Gastrocnemius medialis (tissue), 4 donors: ENCODE measurements around the gene FHOD3.

Source experiments
- POLR2A ChIP-seq, 2 donors: fragments of 450-650 bp; IDR thresholded peaks; one replicate each; pipeline ENCODE4 v1.6.1; 2017; ENCODE audit warnings: antibody characterized with exemption in 2 of 2, mild to moderate bottlenecking in 2 of 2, moderate library complexity in 2 of 2
- TF ChIP-seq, protein P1 (sequence below), 5 experiments: fragments of 450-650 bp in 3 of 5; fragments of 200-600 bp in 2 of 5; sonication (generic) in 2 of 5; IDR thresholded peaks in 4 of 5; conservative IDR thresholded peaks in 1 of 5; 1 replicate in 4 of 5; 2 replicates in 1 of 5; pipeline ENCODE4 v1.5.1; 2016 to 2019; ENCODE audit warnings: antibody characterized with exemption in 5 of 5, mild to moderate bottlenecking in 3 of 5, moderate library complexity in 3 of 5

- no peak for TF ChIP-seq POLR2A (IDR thresholded peaks at IDR 0.05)
- TF ChIP-seq, protein P1, sequence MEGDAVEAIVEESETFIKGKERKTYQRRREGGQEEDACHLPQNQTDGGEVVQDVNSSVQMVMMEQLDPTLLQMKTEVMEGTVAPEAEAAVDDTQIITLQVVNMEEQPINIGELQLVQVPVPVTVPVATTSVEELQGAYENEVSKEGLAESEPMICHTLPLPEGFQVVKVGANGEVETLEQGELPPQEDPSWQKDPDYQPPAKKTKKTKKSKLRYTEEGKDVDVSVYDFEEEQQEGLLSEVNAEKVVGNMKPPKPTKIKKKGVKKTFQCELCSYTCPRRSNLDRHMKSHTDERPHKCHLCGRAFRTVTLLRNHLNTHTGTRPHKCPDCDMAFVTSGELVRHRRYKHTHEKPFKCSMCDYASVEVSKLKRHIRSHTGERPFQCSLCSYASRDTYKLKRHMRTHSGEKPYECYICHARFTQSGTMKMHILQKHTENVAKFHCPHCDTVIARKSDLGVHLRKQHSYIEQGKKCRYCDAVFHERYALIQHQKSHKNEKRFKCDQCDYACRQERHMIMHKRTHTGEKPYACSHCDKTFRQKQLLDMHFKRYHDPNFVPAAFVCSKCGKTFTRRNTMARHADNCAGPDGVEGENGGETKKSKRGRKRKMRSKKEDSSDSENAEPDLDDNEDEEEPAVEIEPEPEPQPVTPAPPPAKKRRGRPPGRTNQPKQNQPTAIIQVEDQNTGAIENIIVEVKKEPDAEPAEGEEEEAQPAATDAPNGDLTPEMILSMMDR (IDR thresholded peaks at IDR 0.05 in 4 of 5, conservative IDR thresholded peaks at IDR 0.05 in 1 of 5), result no peak
Measured at GRCh38 chr18:36328916-36329315, 31.4 kb downstream of the FHOD3 start.
